GM12891 (cell line): ENCODE results near the gene FCRL6.
A peak's percentile ranks its signal among the peaks of the same experiment; 100 is the strongest.

ENCODE experiments used
- DNase-seq: peaks from one replicate; pipeline ENCODE4 v3.0.0; 2011; ENCODE audit warnings: low spot score; ENCODE audit not compliant: insufficient read length
- FAIRE-seq: peaks from 2 replicates; lab custom pipeline; 2011; peaks lifted over from hg19 to GRCh38; lab: Jason Lieb, UNC
- PAX5 ChIP-seq: IDR thresholded peaks from 2 replicates; pipeline ENCODE4 v1.6.1; 2011; ENCODE audit warnings: low read length, moderate library complexity, mild to moderate bottlenecking; ENCODE audit not compliant: insufficient read depth, severe bottlenecking
- POLR2A ChIP-seq: IDR thresholded peaks from 2 replicates; pipeline ENCODE4 v1.6.1; 2011; ENCODE audit warnings: low read depth, low read length, control low read depth
- POLR2AphosphoS5 ChIP-seq: IDR thresholded peaks from 2 replicates; pipeline ENCODE4 v1.6.1; 2011; ENCODE audit warnings: low read depth, low read length, control low read depth
- POU2F2 ChIP-seq: IDR thresholded peaks from 2 replicates; pipeline ENCODE4 v1.6.1; 2011; ENCODE audit warnings: low read depth, mild to moderate bottlenecking, control low read depth, low read length, moderate library complexity
- SPI1 ChIP-seq: IDR thresholded peaks from 2 replicates; pipeline ENCODE4 v1.6.1; 2011; ENCODE audit warnings: low read depth, low read length, control low read depth
- TAF1 ChIP-seq: IDR thresholded peaks from 2 replicates; pipeline ENCODE4 v1.6.1; 2011; ENCODE audit warnings: low read depth, low read length, control low read depth

The FCRL6 gene

DNA sequence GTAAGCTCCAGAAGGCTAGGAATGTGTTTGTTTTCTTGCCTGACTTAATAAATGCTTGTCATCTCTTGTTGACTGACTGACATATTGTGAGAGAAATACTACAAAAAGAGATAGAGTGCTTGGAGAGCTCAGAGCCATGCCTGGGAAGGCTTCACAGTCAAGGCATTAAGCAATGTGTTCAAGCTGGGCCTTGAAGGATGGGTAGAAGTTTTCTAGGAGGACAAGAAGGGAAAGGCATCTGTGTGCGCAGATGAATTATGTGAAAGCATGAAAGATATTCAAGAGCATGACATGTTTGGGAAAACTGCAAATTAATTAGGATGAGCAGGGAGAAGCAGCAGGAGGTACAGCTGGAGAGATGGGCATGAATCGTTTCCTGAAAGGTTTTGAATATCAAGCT lies 30.1 kb downstream of the FCRL6 start:
- no peak for DNase-seq
- TF ChIP-seq TAF1 (no peak), POLR2A (no peak), PAX5 (no peak), POU2F2 (no peak), POLR2AphosphoS5 (no peak), SPI1 (no peak)
- no peak for FAIRE-seq

DNA sequence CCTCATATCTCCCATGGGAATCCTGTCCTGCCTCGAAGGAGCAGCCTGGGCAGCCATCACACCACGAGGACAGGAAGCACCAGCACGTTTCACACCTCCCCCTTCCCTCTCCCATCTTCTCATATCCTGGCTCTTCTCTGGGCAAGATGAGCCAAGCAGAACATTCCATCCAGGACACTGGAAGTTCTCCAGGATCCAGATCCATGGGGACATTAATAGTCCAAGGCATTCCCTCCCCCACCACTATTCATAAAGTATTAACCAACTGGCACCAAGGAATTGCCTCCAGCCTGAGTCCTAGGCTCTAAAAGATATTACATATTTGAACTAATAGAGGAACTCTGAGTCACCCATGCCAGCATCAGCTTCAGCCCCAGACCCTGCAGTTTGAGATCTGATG lies 33.2 kb downstream of the FCRL6 start:
- TF ChIP-seq POU2F2 (no peak), PAX5 (no peak), POLR2AphosphoS5 (no peak), POLR2A (no peak), TAF1 (no peak)
- DNase-seq = no peak
- FAIRE-seq = no peak

DNA sequence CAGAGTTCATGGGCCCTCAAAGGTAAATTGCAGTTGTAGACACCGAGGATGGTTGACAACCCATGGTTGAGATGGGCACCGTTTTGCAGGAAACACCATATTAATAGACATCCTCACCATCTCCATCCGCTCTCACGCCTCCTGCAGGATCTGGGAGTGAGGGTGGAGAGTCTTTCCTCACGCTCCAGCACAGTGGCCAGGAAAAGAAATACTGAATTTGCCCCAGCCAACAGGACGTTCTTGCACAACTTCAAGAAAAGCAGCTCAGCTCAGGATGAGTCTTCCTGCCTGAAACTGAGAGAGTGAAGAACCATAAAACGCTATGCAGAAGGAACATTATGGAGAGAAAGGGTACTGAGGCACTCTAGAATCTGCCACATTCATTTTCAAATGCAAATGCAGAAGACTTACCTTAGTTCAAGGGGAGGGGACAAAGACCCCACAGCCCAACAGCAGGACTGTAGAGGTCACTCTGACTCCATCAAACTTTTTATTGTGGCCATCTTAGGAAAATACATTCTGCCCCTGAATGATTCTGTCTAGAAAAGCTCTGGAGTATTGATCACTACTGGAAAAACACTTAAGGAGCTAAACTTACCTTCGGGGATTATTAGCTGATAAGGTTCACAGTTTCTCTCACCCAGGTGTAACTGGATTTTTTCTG lies 33.8 kb downstream of the FCRL6 start:
- FAIRE-seq = no peak
- TF ChIP-seq POLR2A = no peak
- no peak for TF ChIP-seq TAF1
- TF ChIP-seq POU2F2 = no peak
- TF ChIP-seq SPI1 = no peak
- TF ChIP-seq PAX5 = no peak

DNA sequence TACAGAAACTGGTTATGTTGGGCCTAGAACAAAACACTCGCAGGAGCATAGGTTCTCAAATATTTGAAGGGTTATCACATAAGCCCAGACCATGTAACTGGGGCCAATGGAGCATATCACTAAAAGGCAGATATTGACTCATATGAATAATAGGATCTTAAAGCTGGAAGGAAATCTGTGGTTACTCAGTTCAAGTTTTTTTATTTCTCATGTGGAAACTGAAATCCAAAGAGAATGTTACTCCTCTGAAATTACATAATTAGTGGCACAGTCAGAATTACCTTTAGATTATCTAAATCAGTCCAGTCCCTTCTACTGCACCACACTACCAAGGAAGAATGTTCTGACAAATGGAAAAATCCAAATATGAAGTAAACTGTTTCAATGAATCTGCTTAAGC lies 36.6 kb downstream of the FCRL6 start:
- TF ChIP-seq TAF1 (no peak), PAX5 (no peak), SPI1 (peak; percentile 51; the same call in 1 of the 2 replicates), POU2F2 (no peak), POLR2AphosphoS5 (no peak), POLR2A (no peak)
- no peak for FAIRE-seq
- no peak for DNase-seq

More for the DNA sequence above, 33.8 kb downstream of the FCRL6 start:
- no peak for DNase-seq

DNA sequence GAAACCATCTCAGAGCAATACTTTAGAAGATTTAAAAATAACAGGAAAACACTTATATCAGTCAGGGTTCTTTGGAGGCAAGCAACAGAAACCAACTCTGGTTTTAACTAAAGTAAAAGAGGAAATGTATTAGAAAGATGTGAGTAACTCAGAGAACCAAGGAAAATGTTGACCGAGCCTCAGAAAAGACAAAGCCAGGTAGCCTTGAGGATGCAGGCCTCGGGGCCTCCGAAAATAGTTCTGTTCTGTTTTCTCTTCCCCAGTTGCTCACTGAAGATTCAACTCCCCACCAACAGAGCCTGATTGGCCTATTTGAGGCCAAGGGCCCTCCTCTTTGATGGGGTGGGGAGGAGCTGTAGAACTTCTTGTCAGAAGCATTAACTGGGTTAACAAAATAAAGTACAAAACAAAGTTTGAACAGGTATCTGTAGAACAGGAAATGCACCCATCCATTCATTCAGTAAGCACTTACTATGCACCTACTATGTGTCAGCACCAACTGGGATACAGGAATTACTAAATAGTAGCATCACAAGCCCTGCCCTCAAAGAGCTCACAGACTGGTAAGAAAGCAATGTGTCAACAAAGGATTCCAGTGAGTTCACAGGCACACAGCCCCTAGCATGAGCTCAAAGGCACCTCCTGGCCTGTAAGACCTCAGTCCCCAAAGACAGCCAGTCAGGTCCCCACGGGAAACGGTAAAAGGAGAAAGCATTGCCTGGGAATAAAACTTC lies 37.1 kb downstream of the FCRL6 start:
- FAIRE-seq (no peak), DNase-seq (no peak)
- no peak for TF ChIP-seq POLR2AphosphoS5
- TF ChIP-seq SPI1 = peak; percentile 60; the same call in 1 of the 2 replicates

DNA sequence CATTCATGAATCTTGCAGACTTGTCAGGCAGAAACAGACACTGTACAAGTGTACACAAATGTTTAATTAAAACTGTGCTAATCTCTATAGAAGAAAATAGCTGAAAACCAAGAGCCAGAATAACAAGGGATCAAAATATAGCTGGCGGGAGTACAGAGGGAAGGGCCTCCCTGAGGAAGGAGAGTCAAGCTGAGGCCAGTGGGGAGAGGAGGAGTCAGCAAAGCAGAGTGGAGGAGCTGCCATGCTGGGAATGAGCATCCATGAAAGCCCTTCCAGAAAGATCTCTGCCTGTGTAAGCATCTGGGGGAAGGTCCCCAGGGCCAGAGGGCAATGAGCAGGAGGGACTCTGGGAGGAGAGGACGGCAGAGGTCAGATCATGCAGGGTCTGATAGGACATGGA lies 39.6 kb downstream of the FCRL6 start:
- no peak for DNase-seq
- TF ChIP-seq TAF1 = no peak
- TF ChIP-seq POU2F2 = no peak
- no peak for TF ChIP-seq SPI1
- TF ChIP-seq POLR2A = no peak
- TF ChIP-seq POLR2AphosphoS5 = no peak
- no peak for TF ChIP-seq PAX5
- FAIRE-seq = no peak

DNA sequence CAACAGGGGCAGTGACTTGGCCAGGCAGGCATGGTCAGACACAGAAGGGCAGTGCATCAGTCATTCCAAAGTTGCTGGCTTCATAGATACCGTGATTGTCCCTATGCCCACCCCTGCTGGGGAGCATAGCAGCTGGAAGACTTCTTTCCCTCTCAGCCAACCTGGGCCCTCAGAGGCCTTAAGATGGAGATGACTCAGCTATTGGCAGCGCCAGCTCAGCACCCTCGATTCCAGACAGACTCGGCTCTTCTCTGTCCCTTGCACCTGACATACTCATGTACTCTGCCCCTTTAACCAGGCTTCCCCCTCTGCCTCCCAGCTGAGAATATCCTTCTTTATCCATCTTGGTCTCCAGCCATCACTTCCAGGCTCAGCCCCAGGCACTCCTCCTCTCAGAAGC lies 41.3 kb downstream of the FCRL6 start:
- DNase-seq (no peak), FAIRE-seq (no peak)
- no peak for TF ChIP-seq SPI1
- no peak for TF ChIP-seq POLR2A
- TF ChIP-seq POU2F2 = no peak
- TF ChIP-seq POLR2AphosphoS5 = no peak
- no peak for TF ChIP-seq TAF1
- TF ChIP-seq PAX5 = no peak

DNA sequence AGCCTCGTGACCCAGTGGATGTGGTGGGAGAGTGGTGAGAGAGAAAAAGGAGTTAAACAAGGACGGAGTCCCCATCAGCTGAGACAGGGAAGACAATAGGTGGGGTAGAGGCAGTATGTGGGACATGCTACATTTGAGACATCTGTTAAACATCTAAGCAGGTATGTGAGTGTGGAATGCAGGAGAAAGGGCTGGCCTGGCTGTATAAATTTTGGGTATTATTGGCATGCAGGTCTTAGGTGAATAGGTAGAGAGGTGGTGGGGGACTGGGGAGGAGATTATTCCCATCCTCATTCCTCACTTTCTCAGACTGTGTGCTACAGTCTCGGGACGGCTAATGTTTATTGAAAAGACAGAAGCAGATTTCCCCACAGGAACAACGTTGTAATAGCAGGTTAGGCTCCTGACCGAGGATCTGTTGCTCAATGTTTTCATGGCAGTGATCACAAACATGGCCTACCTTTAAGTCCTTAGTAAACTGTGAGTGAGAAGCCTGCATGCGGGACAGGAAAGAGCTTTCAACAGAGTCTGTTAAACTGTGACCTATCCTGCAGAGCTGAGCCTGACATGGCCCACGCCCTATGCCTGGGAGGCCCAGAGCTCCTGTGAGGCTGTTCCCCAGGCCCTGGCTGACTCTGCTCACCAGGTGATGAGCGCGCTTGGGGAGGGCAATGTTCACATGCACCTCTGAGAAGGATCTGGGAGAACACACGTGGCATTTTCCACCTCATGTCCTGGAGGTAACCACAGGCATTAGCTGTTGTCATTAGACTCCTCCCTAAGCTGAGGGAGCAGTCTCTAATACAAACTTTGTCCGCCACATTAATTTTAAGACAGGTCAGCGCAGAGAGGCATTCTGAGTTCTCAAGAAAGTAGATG lies 43.8 kb downstream of the FCRL6 start:
- FAIRE-seq (no peak), DNase-seq (no peak)
- TF ChIP-seq TAF1 (no peak), POLR2A (no peak)

DNA sequence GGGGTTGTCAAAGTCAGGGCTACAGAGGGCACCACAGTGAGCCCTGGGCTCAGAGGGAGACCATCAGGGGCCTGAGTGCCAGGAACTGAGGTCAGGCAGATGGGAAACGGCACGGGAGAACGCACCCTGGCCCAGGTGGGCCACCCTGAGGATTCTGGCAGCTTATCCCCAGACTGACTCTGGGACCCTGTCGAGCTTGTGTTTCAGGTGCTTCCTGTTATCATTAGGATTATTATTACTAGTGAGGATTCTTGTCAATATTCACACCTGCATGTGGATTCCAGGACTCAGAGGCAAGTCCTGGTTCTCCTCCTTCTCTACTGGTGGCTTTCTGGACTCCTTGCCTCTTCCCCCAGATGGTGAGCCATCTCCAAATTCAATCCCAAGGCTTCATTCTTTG lies 45.1 kb downstream of the FCRL6 start:
- no peak for FAIRE-seq
- TF ChIP-seq TAF1 = no peak
- TF ChIP-seq SPI1 = no peak
- TF ChIP-seq POU2F2 = no peak
- no peak for TF ChIP-seq POLR2AphosphoS5
- no peak for TF ChIP-seq PAX5
- no peak for TF ChIP-seq POLR2A
- no peak for DNase-seq
